Endothelial cell of umbilical vein (primary cell): ENCODE results near the gene GREB1. TPM values are rescaled to one million over a fixed set of nuclear protein-coding genes. Genes with fewer than 3 reads are reported as not detected.

Source experiments
- BruUV-seq: library from RNA; stranded (reverse); fragments of 400-500 nt; replicated peaks from 2 replicates; lab custom pipeline; 2021; lab: Mats Ljungman, UMichigan
- CTCF ChIA-PET: fragments of 300-600, 350-600 bp; sonication (Branson Sonifier 250); formaldehyde crosslinking; loops from one replicate; lab custom pipeline; 2021; ENCODE audit warnings: antibody characterized with exemption, inconsistent platforms; lab: Charles Lee
- POLR2A ChIA-PET: fragments of 300-600, 350-600 bp; sonication (Branson Sonifier 250); formaldehyde crosslinking; loops from one replicate; lab custom pipeline; 2021; ENCODE audit warnings: antibody characterized with exemption, inconsistent platforms; lab: Charles Lee
- DNase-seq: peaks from one replicate; pipeline ENCODE4 v3.0.0-alpha.2; 2011; ENCODE audit warnings: low read depth, low spot score
- FAIRE-seq: peaks from 2 replicates; lab custom pipeline; 2011; peaks lifted over from hg19 to GRCh38; lab: Jason Lieb, UNC
- H2AFZ ChIP-seq: 2 replicates; pipeline ENCODE4 v1.6.0; 2012; ENCODE audit warnings: low read depth, low read length, control low read depth, inconsistent platforms
- H3K27ac ChIP-seq: 2 replicates; pipeline ENCODE4 v1.5.1; 2011; ENCODE audit warnings: low read depth, mild to moderate bottlenecking, control low read depth, low read length, moderate library complexity; ENCODE audit not compliant: insufficient read depth
- H3K27me3 ChIP-seq, 2 experiments: 2 replicates each; pipeline versions ENCODE4 v1.6.0 to v1.6.1; 2011; ENCODE audit warnings: low read length in 2 of 2, mixed read lengths in 1 of 2; ENCODE audit not compliant: control insufficient read depth in 2 of 2, insufficient read depth in 2 of 2
- H3K36me3 ChIP-seq, 2 experiments: 2 replicates in 1 of 2; 3 replicates in 1 of 2; pipeline ENCODE4 v1.5.1; 2011; ENCODE audit warnings: low read length in 2 of 2, mild to moderate bottlenecking in 1 of 2, moderate library complexity in 1 of 2; ENCODE audit not compliant: control insufficient read depth in 2 of 2, insufficient read depth in 2 of 2; ENCODE audit errors: extremely low read depth in 1 of 2
- H3K4me1 ChIP-seq: 3 replicates; pipeline ENCODE4 v1.5.1; 2011; ENCODE audit warnings: mild to moderate bottlenecking, low read length; ENCODE audit not compliant: control insufficient read depth, insufficient read depth; ENCODE audit errors: extremely low read depth
- H3K4me2 ChIP-seq: 2 replicates; pipeline ENCODE4 v1.6.1; 2011; ENCODE audit warnings: low read length, control low read depth, mixed read lengths; ENCODE audit not compliant: insufficient read depth
- H3K4me3 ChIP-seq, 3 experiments: fragments of 200-600 bp in 1 of 3; sonication (generic), shearing (Covaris generic) in 1 of 3; replicated peaks in 1 of 3; 2 replicates each; pipeline ENCODE4 v1.5.1; 2011 to 2016; ENCODE audit warnings: control low read depth in 3 of 3, low read length in 3 of 3, mild to moderate bottlenecking in 2 of 3, inconsistent platforms in 1 of 3, low read depth in 1 of 3, moderate library complexity in 1 of 3; ENCODE audit not compliant: insufficient read depth in 1 of 3
- H3K79me2 ChIP-seq: 2 replicates; pipeline ENCODE4 v1.6.0; 2012; ENCODE audit warnings: low read length, inconsistent platforms; ENCODE audit not compliant: control insufficient read depth, insufficient read depth
- H3K9ac ChIP-seq: replicated peaks from 2 replicates; pipeline ENCODE3; 2011; ENCODE audit warnings: low read length, control low read depth; ENCODE audit not compliant: insufficient read depth; ENCODE audit errors: extremely low read depth
- H3K9me1 ChIP-seq: replicated peaks from 3 replicates; pipeline ENCODE4 v1.6.0; 2011; ENCODE audit warnings: mild to moderate bottlenecking, low read length; ENCODE audit not compliant: control insufficient read depth, insufficient read depth; ENCODE audit errors: extremely low read depth
- H3K9me3 ChIP-seq: replicated peaks from 2 replicates; pipeline ENCODE4 v1.5.1; 2012; ENCODE audit warnings: low read length, inconsistent platforms; ENCODE audit not compliant: control insufficient read depth, insufficient read depth
- H4K20me1 ChIP-seq: replicated peaks from 2 replicates; pipeline ENCODE3; 2011; ENCODE audit warnings: mild to moderate bottlenecking, low read length; ENCODE audit not compliant: control insufficient read depth, insufficient read depth; ENCODE audit errors: extremely low read depth
- EZH2 ChIP-seq: IDR thresholded peaks from 2 replicates; pipeline ENCODE4 v1.6.1; 2012; ENCODE audit warnings: borderline replicate concordance, low read depth, mild to moderate bottlenecking, moderate library complexity, low read length, inconsistent platforms; ENCODE audit not compliant: severe bottlenecking
- FOS ChIP-seq: IDR thresholded peaks from 2 replicates; pipeline ENCODE4 v1.6.1; 2011; ENCODE audit warnings: mild to moderate bottlenecking, low read length, moderate library complexity, borderline replicate concordance; ENCODE audit not compliant: insufficient read depth
- GATA2 ChIP-seq: IDR thresholded peaks from 2 replicates; pipeline ENCODE4 v1.7.0; 2011; ENCODE audit warnings: low read depth, mild to moderate bottlenecking, moderate library complexity, mixed read lengths, low read length; ENCODE audit not compliant: insufficient read length, insufficient read depth
- JUN ChIP-seq: IDR thresholded peaks from 2 replicates; pipeline ENCODE4 v1.6.1; 2011; ENCODE audit warnings: borderline replicate concordance, low read depth; ENCODE audit not compliant: insufficient read length, insufficient read depth
- MYC ChIP-seq: IDR thresholded peaks from one replicate; pipeline ENCODE4 v1.6.1; 2011; ENCODE audit warnings: mild to moderate bottlenecking, low read depth, low read length
- POLR2A ChIP-seq: IDR thresholded peaks from 2 replicates; pipeline ENCODE4 v1.6.1; 2012; ENCODE audit warnings: low read depth, mild to moderate bottlenecking, control low read depth, low read length
- POLR2AphosphoS5 ChIP-seq: IDR thresholded peaks from 2 replicates; pipeline ENCODE4 v1.6.1; 2012; ENCODE audit warnings: low read depth, mild to moderate bottlenecking, control low read depth, low read length, moderate library complexity; ENCODE audit not compliant: insufficient read depth
- dilution Hi-C: fragments of 300-500 bp; cut with MboI; formaldehyde crosslinking; loops from one replicate; pipeline ENCODE4 v1.15.0; 2019; ENCODE audit warnings: low sequenced_read_pairs; ENCODE audit not compliant: extremely low pct_ligation_motif_present
- intact Hi-C: fragments of 100-400 bp; cut with micrococcal nuclease; formaldehyde crosslinking; loops from one replicate; pipeline ENCODE4 v1.10.0; 2022
- polyA plus RNA-seq, 4 experiments: library from polyadenylated mRNA; depleted of rRNA in 3 of 4; stranded (reverse) in 3 of 4; unstranded in 1 of 4; fragments of >200 nt; gene quantifications; 2 replicates each; pipeline versions ENCODE4 v1.2.1 to v1.2.3, GENCODE V29; 2011 to 2012; ENCODE audit warnings: missing spikeins in 1 of 4
- total RNA-seq: library from RNA; stranded (reverse); gene quantifications from 2 replicates; pipeline ENCODE4 v1.2.3, GENCODE V29; 2021
- TF ChIP-seq, protein P1 (sequence below): IDR thresholded peaks from 2 replicates; pipeline ENCODE4 v1.6.1; 2011; ENCODE audit not compliant: insufficient read depth, insufficient read length
- TF ChIP-seq, protein P2 (sequence below), 2 donors: IDR thresholded peaks; 1 replicate in 1 of 2; 2 replicates in 1 of 2; pipeline ENCODE4 v1.5.1; 2011; ENCODE audit warnings: low read length in 2 of 2, mild to moderate bottlenecking in 2 of 2, moderate library complexity in 2 of 2, control low read depth in 1 of 2, inconsistent platforms in 1 of 2, low read depth in 1 of 2; ENCODE audit not compliant: insufficient read depth in 1 of 2; ENCODE audit errors: extremely low read depth in 1 of 2

GREB1 gene
- total and polyA plus RNA-seq, 2 donors (not counting 3 experiments of a cell fraction or from before 2014, with no cell fraction given): 0.17 to 0.58 TPM

DNA sequence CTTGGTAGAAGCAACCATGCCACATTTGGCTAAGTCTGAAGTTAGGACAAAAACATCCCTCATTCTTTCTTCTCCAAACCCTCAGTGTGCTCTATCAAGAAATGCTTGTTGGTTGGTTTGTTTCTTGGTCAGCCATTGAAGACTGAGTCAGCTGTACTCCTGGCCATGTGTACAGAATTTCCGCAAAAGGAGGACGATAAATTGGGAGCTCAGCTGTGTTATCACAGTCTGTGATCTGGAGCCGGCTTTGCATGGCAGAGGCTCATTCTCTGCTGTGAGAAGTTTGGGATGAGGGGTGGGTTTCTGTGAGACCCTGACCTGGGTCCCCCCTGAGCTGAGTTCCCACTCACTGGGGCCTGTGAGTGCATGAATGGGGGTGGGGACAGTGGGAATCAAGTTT, 41.6 kb upstream of the GREB1 start:
- Histone ChIP-seq H3K36me3 (no peaks in the 10 kb centered on the region), H3K4me3 (no peak overlapping the region), H3K27ac (no peak overlapping the region), H3K9ac (no peak overlapping the region), H4K20me1 (no peaks in the 10 kb centered on the region), H3K27me3 (no peaks in the 10 kb centered on the region), H3K9me1 (no peaks in the 10 kb centered on the region), H3K79me2 (no peaks in the 10 kb centered on the region), H3K4me1 (no peaks in the 10 kb centered on the region), H3K4me2 (no peak overlapping the region), H2AFZ (no peak overlapping the region), H3K9me3 (no peaks in the 10 kb centered on the region)
- no peak for DNase-seq
- intact Hi-C loops (no loop called here), dilution Hi-C loops (no loop called here)
- TF ChIP-seq, protein P1, sequence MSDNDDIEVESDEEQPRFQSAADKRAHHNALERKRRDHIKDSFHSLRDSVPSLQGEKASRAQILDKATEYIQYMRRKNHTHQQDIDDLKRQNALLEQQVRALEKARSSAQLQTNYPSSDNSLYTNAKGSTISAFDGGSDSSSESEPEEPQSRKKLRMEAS: no peak
- TF ChIP-seq FOS (no peak), POLR2AphosphoS5 (no peak), JUN (no peak), MYC (no peak)
- FAIRE-seq: no peak
- POLR2A ChIA-PET: no interaction called here
- CTCF ChIA-PET: interaction anchor here (2.1 kb wide), 1 partner anchor 15 kb away, joined by 9 read pairs; no protein-coding TSS in a partner anchor
- BruUV-seq: no TSS peak

DNA sequence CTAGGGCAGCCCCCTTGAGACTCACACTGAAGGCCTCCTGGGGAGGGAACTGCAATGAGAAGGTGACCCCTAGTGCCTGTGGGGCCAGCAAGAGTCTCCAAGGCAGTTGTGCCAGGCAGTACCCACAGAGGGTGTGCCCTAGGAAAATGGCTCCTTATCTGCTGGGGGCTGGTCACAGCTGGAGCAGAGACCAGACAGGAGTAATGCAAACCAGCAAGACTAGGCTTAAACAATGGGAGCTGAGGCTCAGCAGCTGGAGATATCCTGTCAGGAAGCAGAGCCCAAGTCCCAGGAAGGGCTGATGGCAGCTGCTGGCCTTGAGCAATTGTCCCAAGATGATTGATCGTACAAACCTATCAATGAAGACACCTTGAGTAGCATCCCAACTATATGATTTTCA, 41.1 kb upstream of the GREB1 start:
- BruUV-seq: no TSS peak
- no peak overlapping the region for H3K4me3 ChIP-seq
- H3K36me3 ChIP-seq: no peaks in the 10 kb centered on the region
- H2AFZ ChIP-seq: no peak overlapping the region
- H3K4me1 ChIP-seq: no peaks in the 10 kb centered on the region
- no peaks in the 10 kb centered on the region for H4K20me1 ChIP-seq
- no peak overlapping the region for H3K4me2 ChIP-seq
- H3K9me3 ChIP-seq: no peaks in the 10 kb centered on the region
- dilution Hi-C loops (no loop called here), intact Hi-C loops (no loop called here)
- no peak for FAIRE-seq
- CTCF ChIA-PET: interaction anchor here (2.1 kb wide), 1 partner anchor 15 kb away, joined by 9 read pairs; no protein-coding TSS in a partner anchor
- no peaks in the 10 kb centered on the region for H3K9me1 ChIP-seq
- POLR2A ChIA-PET: no interaction called here
- no peaks in the 10 kb centered on the region for H3K79me2 ChIP-seq
- H3K27me3 ChIP-seq: no peaks in the 10 kb centered on the region
- no peak overlapping the region for H3K27ac ChIP-seq
- no peak for DNase-seq
- TF ChIP-seq MYC (no peak), GATA2 (no peak), POLR2A (no peak), FOS (no peak), EZH2 (no peak), JUN (no peak), POLR2AphosphoS5 (no peak)
- TF ChIP-seq, protein P1: no peak
- TF ChIP-seq, protein P2, sequence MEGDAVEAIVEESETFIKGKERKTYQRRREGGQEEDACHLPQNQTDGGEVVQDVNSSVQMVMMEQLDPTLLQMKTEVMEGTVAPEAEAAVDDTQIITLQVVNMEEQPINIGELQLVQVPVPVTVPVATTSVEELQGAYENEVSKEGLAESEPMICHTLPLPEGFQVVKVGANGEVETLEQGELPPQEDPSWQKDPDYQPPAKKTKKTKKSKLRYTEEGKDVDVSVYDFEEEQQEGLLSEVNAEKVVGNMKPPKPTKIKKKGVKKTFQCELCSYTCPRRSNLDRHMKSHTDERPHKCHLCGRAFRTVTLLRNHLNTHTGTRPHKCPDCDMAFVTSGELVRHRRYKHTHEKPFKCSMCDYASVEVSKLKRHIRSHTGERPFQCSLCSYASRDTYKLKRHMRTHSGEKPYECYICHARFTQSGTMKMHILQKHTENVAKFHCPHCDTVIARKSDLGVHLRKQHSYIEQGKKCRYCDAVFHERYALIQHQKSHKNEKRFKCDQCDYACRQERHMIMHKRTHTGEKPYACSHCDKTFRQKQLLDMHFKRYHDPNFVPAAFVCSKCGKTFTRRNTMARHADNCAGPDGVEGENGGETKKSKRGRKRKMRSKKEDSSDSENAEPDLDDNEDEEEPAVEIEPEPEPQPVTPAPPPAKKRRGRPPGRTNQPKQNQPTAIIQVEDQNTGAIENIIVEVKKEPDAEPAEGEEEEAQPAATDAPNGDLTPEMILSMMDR (IDR thresholded peaks at IDR 0.05; ENCODE audit: extremely low read depth in 1 of 2, insufficient read depth in 1 of 2, low read depth in 1 of 2, low read length in 2 of 2): no peak
- H3K9ac ChIP-seq: no peak overlapping the region
